CD4-positive, alpha-beta T cell (primary cell): Measurements from ENCODE around the gene NFIC. TPM values are rescaled to one million over a fixed set of nuclear protein-coding genes. Genes with fewer than 3 reads are reported as not detected.

Source experiments
- ATAC-seq: fragments of 200-7000 bp; cut with Tn5 transposase; one replicate; pipeline ENCODE4 v1.10.0; 2022; ENCODE audit warnings: mild to moderate bottlenecking; ENCODE audit not compliant: poor library complexity
- CTCF ChIA-PET: fragments of 350-600 bp; sonication (Branson Sonifier 250); formaldehyde crosslinking; loops from one replicate; lab custom pipeline; 2021; ENCODE audit warnings: antibody characterized with exemption, inconsistent platforms; lab: Charles Lee
- POLR2A ChIA-PET: fragments of 350-600 bp; sonication (Branson Sonifier 250); formaldehyde crosslinking; loops from one replicate; lab custom pipeline; 2021; ENCODE audit warnings: antibody characterized with exemption, inconsistent platforms; lab: Charles Lee
- DNase-seq, 14 experiments: peaks; one replicate each; pipeline ENCODE4 v3.0.0-alpha.2; 2013 to 2020; ENCODE audit warnings: mixed read lengths in 2 of 14
- H3K27ac ChIP-seq, 2 donors: one replicate each; pipeline versions ENCODE4 v1.5.1 to v1.7.0; 2013; ENCODE audit warnings: low read length in 2 of 2, low read depth in 1 of 2, mild to moderate bottlenecking in 1 of 2
- H3K27me3 ChIP-seq, 2 experiments: 1 replicate in 1 of 2; 2 replicates in 1 of 2; pipeline versions ENCODE4 v1.6.1 to v1.7.0; 2013; ENCODE audit warnings: low read length in 2 of 2, control low read depth in 1 of 2, mild to moderate bottlenecking in 1 of 2, moderate library complexity in 1 of 2; ENCODE audit not compliant: insufficient read depth in 2 of 2, control insufficient read depth in 1 of 2
- H3K36me3 ChIP-seq: one replicate; pipeline ENCODE4 v1.6.1; 2013; ENCODE audit warnings: low read length, control low read depth; ENCODE audit not compliant: insufficient read depth
- H3K4me1 ChIP-seq: one replicate; pipeline ENCODE4 v1.6.1; 2013; ENCODE audit warnings: low read length, control low read depth; ENCODE audit not compliant: insufficient read depth
- H3K4me3 ChIP-seq: one replicate; pipeline ENCODE4 v1.5.1; 2013; ENCODE audit warnings: mild to moderate bottlenecking, low read length, moderate library complexity
- H3K9me3 ChIP-seq, 2 experiments: 1 replicate in 1 of 2; 2 replicates in 1 of 2; pipeline versions ENCODE4 v1.6.1 to v1.7.0; 2013; ENCODE audit warnings: low read length in 2 of 2, mild to moderate bottlenecking in 2 of 2, control low read depth in 1 of 2, moderate library complexity in 1 of 2; ENCODE audit not compliant: control insufficient read depth in 1 of 2, insufficient read depth in 1 of 2
- H3K27ac Mint-ChIP-seq: one replicate; pipeline ENCODE4 v1.8.0; 2020; ENCODE audit warnings: mixed read lengths
- H3K27me3 Mint-ChIP-seq: one replicate; pipeline ENCODE4 v1.8.0; 2021; ENCODE audit warnings: mixed read lengths
- H3K36me3 Mint-ChIP-seq: one replicate; pipeline ENCODE4 v1.8.0; 2021; ENCODE audit warnings: low read depth, mixed read lengths
- H3K4me1 Mint-ChIP-seq: one replicate; pipeline ENCODE4 v1.8.0; 2021; ENCODE audit warnings: low read depth, mixed read lengths
- H3K4me3 Mint-ChIP-seq: one replicate; pipeline ENCODE4 v1.8.0; 2020; ENCODE audit warnings: mild to moderate bottlenecking, mixed read lengths
- H3K9me3 Mint-ChIP-seq: one replicate; pipeline ENCODE4 v1.8.0; 2020; ENCODE audit warnings: mixed read lengths
- CTCF ChIP-seq: fragments of 200-600 bp; IDR thresholded peaks from one replicate; pipeline ENCODE4 v1.8.0; 2022; ENCODE audit warnings: antibody characterized with exemption, mild to moderate bottlenecking
- intact Hi-C, 2 experiments: fragments of 100-400 bp; cut with DNase I in 1 of 2; cut with micrococcal nuclease in 1 of 2; formaldehyde crosslinking; loops; one replicate each; pipeline versions ENCODE4 v1.15.1 to v1.9.0; 2023 to 2025; cut with DNase I, micrococcal nuclease
- total RNA-seq, 174 experiments: library from RNA in 2 of 174; stranded (reverse) in 2 of 174; gene quantifications; one replicate each; pipeline ENCODE4 v1.2.3 and lab custom pipeline; 2021 to 2026

The NFIC gene
- total RNA-seq, 2 experiments from 2014 or later, result 22.1 to 22.2 TPM

DNA sequence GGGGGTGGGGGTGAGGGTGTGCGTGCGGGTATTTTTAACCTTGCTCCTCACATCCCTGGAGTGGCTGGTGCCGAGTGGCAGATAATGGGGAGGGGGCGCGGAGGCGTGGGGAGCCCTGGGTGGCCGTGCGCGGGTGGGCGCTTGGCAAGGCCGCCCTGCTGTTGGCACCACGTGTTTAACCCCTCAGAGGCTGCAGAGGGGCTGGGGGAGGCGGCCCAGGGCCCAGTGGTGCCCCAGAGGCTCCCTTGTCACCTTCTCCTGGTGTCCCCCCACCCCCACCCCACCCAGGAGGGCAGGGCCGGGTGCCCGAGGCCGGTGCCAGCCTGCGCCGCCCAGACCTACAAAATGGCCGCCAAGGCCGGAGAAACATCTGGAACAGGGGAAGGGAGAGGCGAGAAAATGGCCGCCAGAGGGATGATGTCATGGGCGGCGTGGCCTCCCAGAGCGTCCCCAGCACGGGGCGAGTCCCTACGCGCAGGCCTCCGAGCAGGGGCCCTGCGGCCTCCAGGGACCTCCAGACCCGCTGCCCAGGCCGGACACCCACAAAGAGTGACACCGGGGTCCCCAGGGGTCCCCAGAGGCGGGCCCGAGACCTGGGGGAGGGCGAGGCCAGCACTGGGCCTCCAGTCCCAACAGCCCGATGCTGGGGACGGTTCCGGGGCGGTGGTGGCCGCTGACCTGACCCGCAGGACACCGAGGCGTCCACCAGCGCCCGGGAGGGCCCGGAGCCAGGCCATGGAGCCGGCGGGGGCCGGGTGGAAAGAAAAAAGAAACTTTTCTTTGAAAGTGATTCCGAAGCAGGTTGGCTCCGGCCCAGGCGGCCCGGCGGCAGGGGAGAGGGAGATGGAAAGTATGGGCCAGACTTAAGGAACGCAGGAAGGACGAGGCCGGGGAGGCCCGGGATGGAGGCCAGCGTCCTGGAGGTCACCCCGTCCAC lies 38.2 kb downstream of the NFIC start:
- Mint-ChIP-seq H3K4me3 (no peak overlapping the region), H3K36me3 (peaks cover 5% of the 10 kb centered on the region), H3K4me1 (no peaks in the 10 kb centered on the region), H3K27me3 (no peaks in the 10 kb centered on the region), H3K27ac (no peak overlapping the region), H3K9me3 (no peaks in the 10 kb centered on the region)
- no peaks in the 10 kb centered on the region for H3K4me1 ChIP-seq
- no peak overlapping the region for H3K27ac ChIP-seq
- no peak for ATAC-seq
- intact Hi-C loops, result no loop called here
- POLR2A ChIA-PET, result no interaction called here
- no peak for DNase-seq
- no peaks in the 10 kb centered on the region for H3K27me3 ChIP-seq
- peaks cover 0 to 6% of the 10 kb centered on the region in 2 experiments for H3K9me3 ChIP-seq
- no peak overlapping the region for H3K4me3 ChIP-seq
- peaks cover 2% of the 10 kb centered on the region for H3K36me3 ChIP-seq
- CTCF ChIA-PET, result no interaction called here
- TF ChIP-seq CTCF, result no peak

DNA sequence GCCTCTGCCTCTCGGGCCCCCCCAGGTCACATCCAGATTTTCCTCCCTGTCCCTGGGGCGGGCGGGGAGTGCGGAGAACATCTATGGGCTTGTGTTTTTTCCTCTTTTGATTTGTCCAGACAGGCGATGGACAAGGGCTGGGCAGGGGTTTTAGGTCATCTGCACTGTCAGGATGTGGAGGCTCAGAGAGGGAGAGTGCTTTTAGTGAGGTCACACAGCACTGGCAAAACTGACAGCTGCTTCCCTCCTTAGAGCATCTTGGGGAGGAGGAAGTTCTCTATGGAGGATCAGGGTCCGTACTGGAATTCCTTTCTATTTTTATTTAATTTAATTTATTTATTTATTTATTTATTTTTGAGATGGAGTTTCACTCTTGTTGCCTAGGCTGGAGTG lies 38.9 kb downstream of the NFIC start:
- Mint-ChIP-seq H3K4me1 (no peaks in the 10 kb centered on the region), H3K27me3 (no peaks in the 10 kb centered on the region), H3K27ac (no peak overlapping the region), H3K36me3 (peaks cover 5% of the 10 kb centered on the region), H3K4me3 (no peak overlapping the region), H3K9me3 (no peaks in the 10 kb centered on the region)
- intact Hi-C loops, result no loop called here
- peaks cover 2% of the 10 kb centered on the region for H3K36me3 ChIP-seq
- H3K4me3 ChIP-seq, result no peak overlapping the region
- H3K27me3 ChIP-seq, result no peaks in the 10 kb centered on the region
- CTCF ChIA-PET, result no interaction called here
- peaks cover 0 to 6% of the 10 kb centered on the region in 2 experiments for H3K9me3 ChIP-seq
- ATAC-seq (no peak), DNase-seq (no peak)
- POLR2A ChIA-PET, result no interaction called here
- H3K4me1 ChIP-seq, result no peaks in the 10 kb centered on the region
- H3K27ac ChIP-seq, result no peak overlapping the region
- no peak for TF ChIP-seq CTCF

DNA sequence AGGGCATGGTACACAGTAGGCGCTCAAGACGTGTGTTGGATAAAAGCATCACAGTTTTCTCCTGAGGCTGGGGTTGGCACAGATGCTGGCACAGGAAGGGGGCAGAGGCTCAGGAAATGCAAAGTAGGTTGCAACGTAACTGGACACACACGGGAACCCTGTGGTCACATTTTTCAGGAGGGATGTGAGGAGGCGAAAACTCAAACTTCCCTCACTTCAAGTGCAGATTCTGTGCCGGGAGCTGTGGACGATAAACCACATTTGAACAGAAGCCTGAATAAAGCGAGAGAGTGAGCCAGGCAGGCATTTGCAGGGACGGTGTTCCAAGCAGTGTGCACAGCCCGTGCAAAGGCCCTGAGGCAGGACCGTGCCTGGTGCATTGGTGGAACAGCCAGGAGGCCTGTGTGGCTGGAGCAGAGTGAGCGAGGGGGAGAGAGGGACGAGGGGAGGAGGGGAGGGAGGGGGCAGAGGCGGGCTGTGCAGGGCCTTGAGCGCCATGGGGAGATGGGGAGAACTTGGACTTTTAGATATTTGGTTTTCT lies 40.3 kb downstream of the NFIC start:
- Mint-ChIP-seq H3K27ac (no peak overlapping the region), H3K9me3 (no peaks in the 10 kb centered on the region), H3K4me1 (no peaks in the 10 kb centered on the region), H3K27me3 (no peaks in the 10 kb centered on the region), H3K36me3 (peaks cover 5% of the 10 kb centered on the region), H3K4me3 (no peak overlapping the region)
- CTCF ChIA-PET, result no interaction called here
- Histone ChIP-seq H3K36me3 (peaks cover 2% of the 10 kb centered on the region), H3K27me3 (no peaks in the 10 kb centered on the region), H3K9me3 (no peaks in the 10 kb centered on the region), H3K4me1 (no peaks in the 10 kb centered on the region), H3K4me3 (no peak overlapping the region), H3K27ac (no peak overlapping the region)
- TF ChIP-seq CTCF, result no peak
- intact Hi-C loops, result no loop called here
- DNase-seq (no peak), ATAC-seq (no peak)
- POLR2A ChIA-PET, result no interaction called here
